Thyroid gland (tissue), 4 donors: ENCODE data around the gene GPR143.

ENCODE experiments used
- POLR2A ChIP-seq, 2 donors: fragments of 450-650 bp; IDR thresholded peaks; one replicate each; pipeline ENCODE4 v1.6.1; 2017; ENCODE audit warnings: antibody characterized with exemption in 2 of 2, mild to moderate bottlenecking in 2 of 2, moderate library complexity in 1 of 2
- TF ChIP-seq, protein P1 (sequence below), 6 experiments: fragments of 200-600 bp in 3 of 6; fragments of 450-650 bp in 3 of 6; sonication (generic) in 3 of 6; IDR thresholded peaks; one replicate each; pipeline ENCODE4 v1.5.1; 2016 to 2019; ENCODE audit warnings: antibody characterized with exemption in 6 of 6, mild to moderate bottlenecking in 2 of 6, inconsistent platforms in 1 of 6, moderate library complexity in 1 of 6

DNA sequence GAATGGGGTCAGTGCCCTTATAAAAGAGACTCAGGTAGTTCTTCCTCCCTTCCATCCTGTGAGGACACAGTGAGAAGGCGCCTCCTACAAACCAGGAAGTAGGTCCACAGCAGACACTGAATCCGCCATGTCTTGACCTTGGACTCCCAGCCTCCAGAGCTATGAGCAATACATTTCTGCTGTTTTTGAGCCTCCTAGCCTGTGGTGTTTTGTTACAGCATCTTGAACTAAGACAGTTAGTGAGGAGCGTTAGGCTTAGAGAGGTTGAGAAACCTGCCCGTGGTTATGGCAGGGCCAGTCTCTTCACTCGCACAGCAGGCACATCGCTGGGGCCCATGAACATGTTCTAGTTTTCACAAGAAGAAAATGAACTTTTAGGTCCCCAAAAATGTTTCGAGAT, 40.3 kb upstream of the GPR143 start:
- TF ChIP-seq, protein P1, sequence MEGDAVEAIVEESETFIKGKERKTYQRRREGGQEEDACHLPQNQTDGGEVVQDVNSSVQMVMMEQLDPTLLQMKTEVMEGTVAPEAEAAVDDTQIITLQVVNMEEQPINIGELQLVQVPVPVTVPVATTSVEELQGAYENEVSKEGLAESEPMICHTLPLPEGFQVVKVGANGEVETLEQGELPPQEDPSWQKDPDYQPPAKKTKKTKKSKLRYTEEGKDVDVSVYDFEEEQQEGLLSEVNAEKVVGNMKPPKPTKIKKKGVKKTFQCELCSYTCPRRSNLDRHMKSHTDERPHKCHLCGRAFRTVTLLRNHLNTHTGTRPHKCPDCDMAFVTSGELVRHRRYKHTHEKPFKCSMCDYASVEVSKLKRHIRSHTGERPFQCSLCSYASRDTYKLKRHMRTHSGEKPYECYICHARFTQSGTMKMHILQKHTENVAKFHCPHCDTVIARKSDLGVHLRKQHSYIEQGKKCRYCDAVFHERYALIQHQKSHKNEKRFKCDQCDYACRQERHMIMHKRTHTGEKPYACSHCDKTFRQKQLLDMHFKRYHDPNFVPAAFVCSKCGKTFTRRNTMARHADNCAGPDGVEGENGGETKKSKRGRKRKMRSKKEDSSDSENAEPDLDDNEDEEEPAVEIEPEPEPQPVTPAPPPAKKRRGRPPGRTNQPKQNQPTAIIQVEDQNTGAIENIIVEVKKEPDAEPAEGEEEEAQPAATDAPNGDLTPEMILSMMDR (IDR thresholded peaks at IDR 0.05): no peak
- TF ChIP-seq POLR2A (IDR thresholded peaks at IDR 0.05): no peak
